HG03469 (cell line): ENCODE data around the gene ILKAP.
A peak's percentile ranks its signal among the peaks of the same experiment; 100 is the strongest.

ENCODE experiments used
- ATAC-seq: cut with Tn5 transposase; IDR thresholded peaks from one replicate; pipeline ENCODE4 v1.9.1; 2021; ENCODE audit warnings: mild to moderate bottlenecking, moderate library complexity, moderate number of reproducible peaks; ENCODE audit not compliant: unreplicated experiment

The ILKAP gene

DNA sequence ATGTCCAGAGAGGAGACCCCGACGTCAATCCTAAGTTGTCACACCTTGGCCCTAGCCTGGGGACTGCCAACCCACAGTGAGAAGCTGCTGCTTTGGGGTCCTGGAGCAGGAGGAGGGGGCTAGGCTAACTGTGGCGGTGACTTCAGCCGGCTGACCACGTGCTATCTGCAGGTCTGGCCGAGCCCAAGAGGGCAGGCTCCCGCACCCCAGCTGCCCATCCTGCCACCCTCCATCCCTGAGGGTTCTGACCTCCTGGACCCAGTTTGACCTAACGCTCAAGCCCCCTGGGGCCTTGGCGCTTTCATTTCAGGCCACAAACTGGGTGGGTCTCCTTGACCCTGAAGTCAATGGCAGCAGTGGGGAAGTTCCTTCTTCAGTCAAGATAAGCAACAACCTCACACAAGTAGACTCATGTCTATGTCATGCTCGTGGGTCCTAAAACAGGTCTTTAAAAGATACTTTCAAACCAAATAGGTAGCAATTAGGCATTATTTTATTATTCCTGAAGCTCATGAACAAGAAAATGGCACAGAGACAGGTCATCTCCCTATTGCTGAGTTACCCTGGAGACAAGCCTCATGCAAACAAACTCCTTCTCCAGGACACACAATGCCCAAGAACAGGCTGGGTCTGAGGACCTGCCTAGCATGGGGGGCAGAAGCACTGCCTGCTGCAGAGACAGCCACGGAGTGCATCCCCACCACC is 34.1 kb upstream of the ILKAP start:
- ATAC-seq: no peak

DNA sequence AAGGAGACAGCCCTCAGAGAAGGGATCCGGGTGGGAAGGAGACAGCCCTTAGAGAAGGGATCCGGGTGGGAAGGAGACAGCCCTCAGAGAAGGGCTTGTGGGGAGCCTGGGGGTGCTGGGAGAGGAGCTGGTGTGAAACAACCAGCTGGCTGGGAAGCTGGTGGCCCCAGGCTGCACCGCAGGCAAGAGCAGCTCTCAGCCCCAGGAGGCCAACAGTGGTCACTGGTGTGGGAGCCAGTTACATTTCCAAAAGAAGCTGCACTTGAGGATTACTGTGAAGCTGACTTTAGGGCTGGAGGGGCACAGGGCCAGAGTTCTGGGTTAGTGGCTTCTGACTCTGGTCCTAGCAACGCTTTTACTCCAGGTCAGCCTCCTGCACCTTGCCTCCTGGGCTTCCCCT is 33.1 kb upstream of the ILKAP start:
- ATAC-seq: no peak

DNA sequence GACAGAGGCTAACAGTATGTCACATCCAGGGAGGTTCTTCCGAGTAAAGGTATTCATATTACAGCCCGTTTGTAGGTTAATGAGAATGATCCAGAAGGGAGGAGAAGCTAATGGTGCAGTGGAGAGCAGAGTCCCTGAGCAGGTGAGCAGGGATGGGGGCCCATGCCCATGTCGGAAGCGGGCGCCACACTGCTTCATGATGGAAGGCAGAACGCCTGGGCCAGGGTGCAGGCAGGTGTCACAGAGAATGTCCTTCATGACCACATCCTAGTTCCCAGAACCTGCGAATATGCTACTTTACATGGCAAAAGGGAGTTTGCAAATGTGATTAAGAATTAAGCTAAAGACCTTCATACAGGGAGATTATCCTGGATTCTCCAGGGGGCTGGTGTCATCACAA is 32.4 kb upstream of the ILKAP start:
- ATAC-seq: no peak

DNA sequence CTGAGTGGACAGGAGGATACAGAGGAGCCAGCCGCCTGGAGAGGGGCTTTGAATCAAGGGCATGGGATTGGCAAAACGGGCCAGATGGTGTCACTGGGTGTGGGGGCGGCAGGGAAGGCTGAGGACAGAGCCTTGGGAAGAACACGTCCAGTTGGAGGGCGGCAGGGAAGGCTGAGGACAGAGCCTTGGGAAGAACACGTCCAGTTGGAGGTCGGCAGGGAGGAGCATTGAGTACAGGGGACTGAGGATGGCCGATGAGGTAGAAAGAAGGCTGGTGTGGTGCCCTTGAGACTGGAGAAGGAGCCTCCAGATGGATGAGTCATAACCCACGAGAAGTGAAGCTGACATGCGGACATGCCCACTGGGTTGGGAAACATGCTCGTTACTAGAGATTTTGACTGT is 31.8 kb upstream of the ILKAP start:
- ATAC-seq: no peak

DNA sequence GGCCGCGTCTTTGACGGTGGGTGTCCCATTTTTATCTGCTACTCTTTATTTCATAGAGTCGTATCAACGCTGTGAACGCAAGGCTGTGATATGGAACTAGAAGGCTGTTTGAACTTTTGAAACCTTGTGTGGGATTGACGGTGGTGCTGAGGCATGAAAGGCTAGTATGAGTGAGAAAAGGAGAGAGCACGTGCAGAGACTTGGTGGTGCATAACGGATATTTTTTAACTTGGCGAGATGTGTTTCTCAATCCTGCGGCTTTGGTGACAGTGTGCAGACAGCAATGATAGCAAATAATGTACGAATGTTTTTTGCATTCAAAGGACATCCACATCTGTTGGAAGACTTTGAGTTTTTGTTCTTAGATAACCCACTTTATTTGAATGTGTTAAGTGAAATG is 30.1 kb upstream of the ILKAP start:
- no peak for ATAC-seq

DNA sequence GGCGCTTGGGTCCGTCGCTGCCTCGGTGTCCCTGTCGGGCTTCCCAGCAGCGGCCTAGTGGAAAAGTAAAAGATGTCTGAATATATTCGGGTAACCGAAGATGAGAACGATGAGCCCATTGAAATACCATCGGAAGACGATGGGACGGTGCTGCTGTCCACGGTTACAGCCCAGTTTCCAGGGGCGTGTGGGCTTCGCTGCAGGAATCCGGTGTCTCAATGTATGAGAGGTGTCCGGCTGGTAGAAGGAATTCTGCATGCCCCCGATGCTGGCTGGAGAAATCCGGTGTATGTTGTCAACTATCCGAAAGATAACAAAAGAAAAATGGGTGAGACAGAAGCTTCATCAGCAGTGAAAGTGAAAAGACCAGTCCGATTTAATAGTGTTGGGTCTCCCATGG is 28.3 kb upstream of the ILKAP start:
- ATAC-seq: no peak

DNA sequence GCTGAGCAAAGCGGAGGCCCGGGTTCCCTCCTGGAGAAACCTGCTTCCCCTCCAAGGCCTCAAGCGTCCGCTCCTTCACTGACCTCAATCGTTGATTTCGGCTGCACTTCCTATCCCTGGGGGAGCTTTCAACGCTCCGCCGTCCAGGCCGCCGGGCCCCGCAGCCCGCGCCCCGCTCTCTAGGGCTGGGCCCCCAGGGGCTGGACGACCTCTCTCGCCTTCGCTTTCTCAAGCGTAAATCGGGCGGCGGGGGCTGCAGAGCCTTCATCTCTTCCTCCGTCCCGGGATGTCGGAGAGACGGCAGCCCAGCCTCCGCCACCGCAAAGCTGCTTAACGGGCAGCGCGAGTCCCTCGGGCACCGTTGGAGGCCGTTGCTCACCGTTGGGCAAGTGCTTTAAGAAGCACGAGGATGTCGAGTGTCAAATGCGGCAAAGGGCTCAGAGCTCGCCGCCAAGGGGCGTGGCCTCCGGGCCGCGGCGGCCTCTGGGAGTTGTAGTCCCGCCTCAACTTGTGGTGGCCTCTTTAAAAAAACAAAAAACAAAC is 27.8 kb upstream of the ILKAP start:
- ATAC-seq: peak; percentile 56

DNA sequence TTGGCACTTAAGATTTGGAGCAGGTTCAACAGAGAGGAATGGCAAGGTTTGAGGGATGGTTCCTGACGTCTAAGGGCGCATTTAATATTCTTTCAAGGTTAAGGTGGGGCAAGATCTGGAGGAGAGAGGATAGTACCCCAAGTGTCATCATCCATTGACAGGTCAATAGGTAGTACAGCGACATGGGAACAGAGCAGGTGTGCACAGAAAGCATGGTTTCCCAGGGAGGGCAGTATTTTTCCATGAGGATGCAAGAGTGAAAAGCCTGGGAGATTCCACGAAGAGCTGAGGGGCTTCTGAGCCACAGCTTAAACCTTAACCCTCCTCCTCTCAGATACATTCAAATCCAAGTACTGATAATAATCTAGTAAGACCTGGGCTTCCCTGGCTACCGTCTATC is 27.2 kb upstream of the ILKAP start:
- ATAC-seq: no peak

DNA sequence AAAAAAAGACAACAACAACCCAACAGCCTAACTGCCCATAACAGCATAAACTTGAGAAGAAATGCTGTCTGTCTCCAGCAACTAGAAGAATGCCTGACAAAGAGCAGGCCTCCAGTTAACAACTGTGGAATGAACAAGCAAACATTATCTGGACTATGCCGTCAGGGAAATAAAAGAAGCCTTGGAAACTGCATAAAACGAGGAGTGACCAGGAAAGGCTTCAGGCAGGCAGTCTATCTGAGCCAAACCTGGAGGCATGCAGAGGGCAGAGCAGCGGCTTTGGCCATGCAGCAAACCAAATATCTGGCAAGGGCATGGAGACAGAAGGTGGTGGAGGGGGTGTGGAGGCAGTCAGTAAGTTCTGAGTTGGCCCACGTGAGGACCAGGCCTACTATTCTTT is 25.2 kb upstream of the ILKAP start:
- no peak for ATAC-seq

DNA sequence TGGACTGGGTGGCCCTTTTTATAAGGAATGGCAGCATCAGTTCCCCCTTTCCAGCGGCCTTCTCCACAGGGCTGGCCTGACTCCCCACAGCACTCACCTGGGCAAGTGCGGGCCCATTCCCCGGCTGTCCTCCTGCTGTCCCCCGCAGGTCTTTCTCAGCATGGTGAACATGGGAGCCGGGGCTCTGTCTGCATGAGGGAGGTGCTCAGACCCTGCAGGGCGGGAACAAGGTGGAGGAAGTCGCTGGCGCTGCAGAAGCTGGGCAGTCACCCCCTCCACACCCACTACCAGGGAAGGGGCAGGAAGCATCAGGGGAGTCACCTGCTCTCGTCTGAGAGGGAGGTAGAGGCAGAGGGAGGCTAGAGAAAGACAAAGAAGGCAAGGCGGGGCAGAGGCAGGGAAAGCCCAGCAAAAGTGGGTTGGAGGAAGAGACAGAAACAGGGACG is 24.1 kb upstream of the ILKAP start:
- ATAC-seq: no peak

DNA sequence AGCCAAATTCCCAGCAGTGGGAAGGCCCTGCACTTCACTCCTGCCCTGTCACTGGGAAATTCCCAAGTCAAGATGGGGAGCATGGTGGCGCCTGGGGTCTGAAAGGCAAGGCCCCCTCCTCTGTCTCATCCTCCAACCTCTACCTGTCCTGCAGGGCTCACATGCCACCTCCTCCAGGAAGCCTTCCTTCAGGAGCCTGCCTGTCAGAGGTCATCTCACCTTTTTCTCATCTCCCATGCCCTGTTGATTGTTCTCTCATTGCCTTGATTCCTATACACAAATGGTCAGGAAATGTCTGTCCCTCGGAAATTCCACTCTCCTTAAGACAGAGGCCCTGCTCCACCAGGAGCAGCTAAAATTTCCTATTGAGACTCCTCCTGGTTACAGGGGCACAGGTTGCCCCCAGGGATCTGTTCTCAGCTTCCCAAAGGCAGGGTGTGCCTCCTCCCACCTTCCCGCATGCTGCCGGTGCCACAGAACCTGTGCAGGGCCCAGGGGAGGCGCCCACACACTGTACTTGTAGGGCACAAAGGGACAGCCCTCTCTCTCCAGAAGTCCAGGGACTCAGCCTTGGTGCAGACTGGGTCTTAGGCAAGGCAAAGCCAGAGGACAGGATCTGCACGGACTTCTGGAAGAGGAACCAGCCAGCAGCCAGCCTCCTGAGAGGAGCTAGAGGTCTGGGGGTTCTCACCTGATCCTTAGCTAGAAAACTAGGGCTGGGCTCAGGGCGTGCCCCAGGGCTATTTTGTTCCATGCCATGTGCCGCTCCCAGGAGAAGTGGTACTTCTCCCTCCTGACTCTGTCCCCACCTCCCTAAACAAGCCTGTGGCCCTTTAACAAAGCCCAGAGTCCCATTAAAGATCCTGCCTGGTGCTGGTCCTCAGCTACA is 23.4 kb upstream of the ILKAP start:
- ATAC-seq: no peak

DNA sequence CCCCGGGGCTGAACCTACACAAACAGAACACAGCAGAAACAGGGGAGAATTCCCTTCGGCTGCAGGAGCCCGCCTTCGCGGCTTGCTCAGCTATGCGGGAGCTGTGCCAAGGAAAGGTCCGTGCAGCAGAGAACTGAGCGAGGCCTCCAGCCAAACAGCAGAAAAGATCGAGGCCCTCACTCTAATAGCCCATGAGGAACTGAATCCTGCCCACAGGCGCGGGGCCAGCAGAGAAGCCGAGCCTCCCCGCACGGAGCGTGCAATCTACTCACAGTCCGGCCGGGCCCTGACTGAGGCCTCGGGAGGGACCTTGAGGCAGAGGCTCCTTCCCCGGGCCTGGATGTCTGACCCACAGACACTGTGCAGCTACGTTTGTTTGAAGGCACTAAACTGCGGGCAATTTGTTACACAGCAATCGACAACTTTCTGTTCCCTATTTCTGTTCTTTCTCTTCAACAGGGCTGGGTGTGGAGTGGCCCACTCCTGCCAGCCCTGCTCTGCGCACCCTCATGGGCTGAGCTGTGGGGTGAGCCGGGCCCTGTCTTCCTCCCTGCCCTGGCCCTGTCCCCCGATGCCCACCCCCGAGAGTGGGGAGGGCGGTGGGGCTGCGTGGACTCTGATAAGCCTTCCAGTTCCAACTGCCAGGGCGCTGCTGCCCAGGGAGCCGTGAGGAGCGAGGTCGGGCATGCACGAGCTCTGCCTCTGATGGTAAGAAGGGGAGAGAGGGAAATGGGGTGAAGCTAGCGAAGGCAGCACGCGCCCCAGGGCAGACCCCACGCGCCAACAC is 22.6 kb upstream of the ILKAP start:
- no peak for ATAC-seq

DNA sequence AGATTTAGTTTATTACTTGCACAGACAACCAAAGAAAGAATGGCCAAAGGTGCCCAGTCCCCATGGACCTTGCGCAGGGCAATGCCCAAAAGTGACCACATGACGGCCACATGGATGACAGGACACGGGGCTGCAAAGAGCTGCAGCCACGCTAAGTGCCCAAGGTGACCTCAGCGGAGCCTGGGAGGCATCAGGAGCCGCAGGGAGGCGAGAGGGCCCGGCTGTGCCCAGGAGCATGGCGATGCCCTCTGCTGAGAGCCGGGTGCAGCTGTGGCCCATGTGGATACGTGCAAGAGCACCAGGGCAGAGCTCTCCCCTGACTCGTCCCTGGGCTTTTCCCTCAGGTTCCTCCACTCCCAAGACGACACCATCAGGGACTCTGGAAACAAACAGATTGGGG is 21.6 kb upstream of the ILKAP start:
- no peak for ATAC-seq

DNA sequence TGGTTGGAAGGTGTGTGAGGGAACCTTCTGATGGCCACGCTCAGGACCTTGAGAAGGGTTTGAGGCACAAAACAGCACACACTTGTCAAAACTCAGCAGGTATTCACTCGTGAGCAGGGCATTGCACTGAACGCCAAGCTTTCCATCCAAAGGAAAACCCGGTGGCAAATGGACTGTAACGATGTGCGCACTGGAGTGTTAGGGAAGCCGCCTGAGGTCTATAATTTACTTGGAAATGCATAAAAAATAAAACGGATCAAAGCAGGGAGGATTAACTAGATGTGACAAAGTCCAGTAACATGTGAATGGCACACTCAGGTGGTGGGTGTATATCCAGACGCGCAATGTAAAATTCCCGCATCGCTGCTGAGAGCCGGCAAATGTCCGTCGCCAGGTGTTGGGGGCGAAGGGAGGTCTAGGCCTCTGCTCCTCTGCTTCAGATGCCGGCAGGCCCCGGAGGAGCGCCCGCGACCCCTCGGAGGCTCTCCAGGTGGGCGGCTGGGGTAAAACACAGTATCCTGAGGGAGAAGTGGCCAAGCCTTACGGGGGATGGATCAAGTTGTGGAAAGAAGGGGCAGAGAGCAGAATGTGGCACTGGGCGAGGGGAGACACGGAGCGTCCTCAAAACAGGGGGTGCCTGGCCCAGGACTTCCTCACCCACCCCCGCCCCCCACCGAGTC is 21.0 kb upstream of the ILKAP start:
- ATAC-seq: no peak

DNA sequence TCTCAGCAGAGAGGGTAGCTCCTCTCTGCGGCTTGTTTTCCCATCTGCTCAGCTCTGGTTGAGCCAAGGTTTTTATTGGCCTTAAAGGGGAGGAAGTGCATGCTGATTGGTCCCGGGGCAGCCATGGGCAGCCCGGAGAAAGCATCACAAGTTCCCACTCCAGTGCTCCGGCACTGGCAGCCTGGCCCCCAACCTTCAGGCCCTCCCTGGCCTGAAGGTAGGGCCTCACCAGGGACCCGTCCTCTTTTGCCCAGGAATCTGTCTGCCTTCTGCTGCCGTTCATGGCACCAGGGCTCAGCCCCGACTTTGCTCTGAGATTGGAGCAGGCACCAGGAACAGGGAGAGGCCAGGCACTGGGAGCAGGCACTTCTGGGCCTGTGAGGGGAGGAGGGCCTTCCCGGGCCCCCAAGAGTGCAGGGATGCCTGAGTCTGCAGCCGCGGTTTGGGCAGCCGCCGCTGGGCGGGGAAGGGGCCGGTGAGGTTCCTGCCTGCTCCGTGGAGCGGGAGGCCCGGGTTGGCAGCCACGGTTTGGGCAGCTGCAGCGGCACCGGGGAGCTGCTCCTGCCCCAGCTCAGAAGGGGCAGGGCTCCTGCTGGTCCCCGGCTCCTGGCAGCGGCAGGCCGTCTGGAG is 17.5 kb upstream of the ILKAP start:
- ATAC-seq: no peak

DNA sequence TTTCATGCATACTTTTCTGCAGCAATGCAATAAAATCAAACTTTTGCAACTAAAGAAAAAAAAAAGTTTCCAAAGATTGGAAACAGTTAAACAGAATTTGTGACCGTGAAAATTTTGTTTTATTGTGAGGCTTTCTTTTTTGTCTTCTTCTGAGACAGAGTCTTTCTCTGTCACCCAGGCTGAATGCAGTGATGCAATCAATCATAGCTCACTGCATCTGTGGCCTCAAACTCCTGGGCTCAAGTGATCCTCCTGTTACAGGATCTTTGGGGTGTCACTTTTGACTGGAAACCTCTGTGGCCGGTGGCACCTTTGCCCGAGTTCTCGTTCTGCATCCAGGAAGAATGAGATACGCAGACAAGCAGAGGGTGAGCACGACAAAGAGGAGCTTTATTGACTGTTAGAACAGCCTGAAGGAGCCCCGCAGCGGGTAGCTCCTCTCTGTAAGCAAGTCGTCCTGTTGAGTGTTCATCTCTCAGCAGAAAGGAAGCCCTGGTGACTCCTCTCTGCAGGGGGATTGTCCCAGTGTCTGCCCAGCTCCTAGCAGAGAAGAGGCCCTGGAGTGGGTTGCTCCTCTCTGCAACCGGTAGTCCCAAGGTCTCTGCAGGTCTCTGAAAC is 16.9 kb upstream of the ILKAP start:
- ATAC-seq: no peak

DNA sequence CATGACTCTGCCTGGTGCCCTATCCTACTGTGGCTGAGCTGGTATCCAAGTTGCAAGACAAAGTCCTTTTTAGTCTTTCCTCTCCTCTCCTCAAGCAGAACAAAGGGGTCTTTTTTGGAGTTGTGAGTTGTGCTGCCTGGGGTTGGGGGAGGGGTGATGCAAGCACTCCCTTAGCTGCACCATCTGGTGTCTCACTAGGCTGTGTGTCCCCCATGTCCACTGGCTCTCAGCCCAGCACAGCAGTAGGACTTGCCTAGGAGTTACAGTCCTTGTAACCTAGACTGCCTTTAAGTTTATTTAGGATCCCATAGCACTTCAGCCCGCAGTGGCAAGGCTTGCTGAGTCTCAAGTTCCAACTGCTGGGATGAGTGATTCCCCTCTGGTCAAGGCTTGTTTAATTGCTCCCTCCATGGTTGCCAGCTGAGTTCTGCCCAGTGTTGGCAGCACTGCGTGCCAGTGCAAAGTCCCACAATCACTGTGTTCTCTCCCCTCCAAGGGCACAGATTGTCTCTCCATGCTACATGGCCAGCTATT is 13.2 kb upstream of the ILKAP start:
- no peak for ATAC-seq

DNA sequence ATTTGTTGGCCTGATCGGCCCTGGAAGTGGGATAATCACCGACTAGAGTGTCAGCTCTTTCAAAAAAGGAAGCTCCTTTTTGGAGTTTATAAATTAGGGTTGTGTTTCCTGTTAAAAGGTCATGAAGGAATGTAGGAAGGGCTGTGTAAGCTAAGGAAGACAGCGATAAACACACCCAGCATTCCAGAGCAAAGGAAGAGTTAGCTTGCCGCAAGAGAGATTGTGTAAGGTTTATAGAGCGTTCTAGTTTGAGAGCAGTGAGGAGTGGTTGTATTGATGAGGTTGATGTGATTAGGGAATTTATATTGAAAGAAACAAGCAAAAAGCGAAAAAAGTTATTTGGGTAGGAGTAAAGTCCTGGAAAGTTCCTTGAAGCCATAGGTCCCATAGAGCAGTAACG is 3.5 kb upstream of the ILKAP start:
- no peak for ATAC-seq

DNA sequence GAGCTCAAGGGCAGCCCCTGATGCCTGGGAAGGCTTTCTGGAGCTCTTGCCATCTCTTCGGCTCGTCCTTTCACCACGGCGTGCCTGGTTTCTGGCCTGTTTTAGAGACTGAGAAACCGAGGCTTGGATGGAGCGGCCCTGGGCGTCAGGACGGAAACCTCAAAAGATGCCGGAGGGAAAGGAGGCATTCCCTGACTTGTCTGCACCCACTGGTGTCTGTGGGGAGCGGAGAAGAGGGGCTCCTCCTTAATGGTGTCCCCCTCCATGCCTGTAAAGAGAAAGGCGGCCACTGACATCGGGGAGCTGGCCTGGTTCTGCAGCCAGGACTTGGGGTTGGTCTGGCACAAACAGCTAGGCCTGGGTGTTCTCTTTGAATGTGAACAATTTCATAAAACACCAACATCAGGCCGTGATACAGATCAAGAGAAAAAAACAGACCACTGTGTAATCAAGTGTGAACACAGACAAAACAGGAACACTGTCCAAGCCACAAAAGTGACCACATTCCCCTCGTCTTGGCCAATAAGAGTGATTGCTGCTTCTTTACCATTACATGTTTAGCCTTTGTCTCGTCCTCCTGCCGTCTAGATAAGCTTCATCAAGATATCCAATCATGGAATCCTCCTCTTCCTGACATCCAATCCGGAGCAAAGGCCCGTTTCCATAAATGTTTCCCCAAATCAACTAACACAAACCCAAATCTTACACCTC is 633 bp upstream of the ILKAP start:
- no peak for ATAC-seq
